HG02678 (cell line): Measurements from ENCODE around the gene RLN1.
"Not testable (repeated sequence)": the region's sequence is repeated elsewhere in the genome, so short reads cannot be mapped to it uniquely, and the experiment has no call there.

Experiments used
- ATAC-seq: cut with Tn5 transposase; IDR thresholded peaks from one replicate; pipeline ENCODE4 v1.9.1; 2021; ENCODE audit warnings: mild to moderate bottlenecking, moderate library complexity; ENCODE audit not compliant: unreplicated experiment

The RLN1 gene, protein sequence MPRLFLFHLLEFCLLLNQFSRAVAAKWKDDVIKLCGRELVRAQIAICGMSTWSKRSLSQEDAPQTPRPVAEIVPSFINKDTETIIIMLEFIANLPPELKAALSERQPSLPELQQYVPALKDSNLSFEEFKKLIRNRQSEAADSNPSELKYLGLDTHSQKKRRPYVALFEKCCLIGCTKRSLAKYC

DNA sequence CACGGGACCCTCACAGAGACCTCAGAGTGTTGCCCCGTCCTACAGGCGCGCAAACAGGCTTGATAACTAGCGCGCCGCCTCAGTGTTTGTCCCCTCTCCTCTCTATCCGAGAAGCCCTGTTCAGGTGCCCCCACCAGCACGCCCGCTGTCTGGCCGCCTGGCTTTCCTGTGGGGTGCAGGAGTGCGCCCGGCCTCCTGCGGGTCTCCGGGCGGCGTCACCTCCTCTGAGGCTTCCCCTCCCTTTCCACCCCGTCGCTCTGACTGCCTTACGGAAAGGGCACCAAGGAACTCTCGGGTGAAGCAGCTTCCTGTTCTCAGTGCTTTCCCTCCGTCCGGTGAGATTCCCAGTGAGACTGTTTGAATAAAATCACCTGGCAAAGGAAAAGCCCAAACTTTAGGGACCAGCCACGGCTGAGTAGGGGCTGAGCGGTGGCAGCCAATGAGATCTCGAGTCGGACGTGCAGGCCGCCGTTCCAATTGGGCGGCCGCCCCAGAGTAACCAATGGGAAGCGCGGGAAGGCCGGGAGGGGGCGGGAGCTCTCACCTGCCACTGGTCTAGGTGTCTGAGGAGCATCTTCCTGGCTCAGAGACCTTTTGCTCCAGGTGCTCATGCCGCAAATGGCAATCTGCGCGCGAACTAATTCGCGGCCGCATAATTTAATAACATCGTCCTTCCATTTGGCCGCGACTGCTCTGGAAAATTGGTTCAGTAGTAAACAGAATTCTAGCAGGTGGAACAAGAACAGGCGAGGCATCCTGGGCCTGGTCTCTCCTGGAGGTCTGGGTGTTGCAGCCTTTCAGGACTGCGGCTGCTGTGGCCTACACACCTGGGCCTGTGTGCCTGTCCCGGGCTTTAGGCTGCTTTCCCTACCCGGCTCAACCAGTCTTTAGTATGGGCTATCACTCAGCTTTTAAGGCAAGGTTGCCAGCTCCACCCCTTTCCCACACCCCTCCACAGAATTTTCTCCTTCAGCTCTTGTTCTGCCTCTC, at the start of gene RLN1:
Gene RLN1, minus strand, starts transcription at position 885 of the 990 bp plus-strand sequence. Its CDS starts 130 bp downstream, at position 755.
- peak; percentile 100 for ATAC-seq

DNA sequence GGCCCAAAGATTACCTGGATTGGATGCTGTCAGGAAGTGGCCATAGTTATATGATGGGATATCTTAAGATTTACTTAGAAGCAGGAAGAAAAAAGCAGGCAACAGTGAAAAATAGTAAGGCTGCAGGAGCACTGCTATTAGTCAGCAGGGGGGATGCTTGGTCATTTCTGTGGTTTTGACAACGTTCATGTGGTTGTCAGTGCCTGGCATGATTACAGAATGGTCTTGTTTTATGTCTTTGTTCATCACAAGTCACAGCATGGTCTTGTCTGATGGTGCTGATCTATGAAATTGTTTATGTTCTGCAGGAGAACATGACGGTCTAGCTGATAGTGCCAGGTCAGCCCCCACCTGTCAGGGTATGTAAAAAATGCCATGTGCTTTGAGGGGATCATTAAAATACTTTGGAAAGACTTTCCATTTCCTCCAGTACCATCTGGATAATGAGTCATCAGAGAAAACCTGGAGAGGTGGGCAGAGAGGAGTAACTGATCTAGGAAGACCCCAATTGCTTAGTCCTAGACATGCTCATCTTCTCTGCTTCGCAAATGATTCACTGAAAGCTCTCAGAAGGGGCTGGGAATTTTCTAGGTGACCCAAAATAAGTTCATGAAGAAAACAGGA, 49.5 kb upstream of the RLN1 start:
- ATAC-seq: peak; percentile 68

DNA sequence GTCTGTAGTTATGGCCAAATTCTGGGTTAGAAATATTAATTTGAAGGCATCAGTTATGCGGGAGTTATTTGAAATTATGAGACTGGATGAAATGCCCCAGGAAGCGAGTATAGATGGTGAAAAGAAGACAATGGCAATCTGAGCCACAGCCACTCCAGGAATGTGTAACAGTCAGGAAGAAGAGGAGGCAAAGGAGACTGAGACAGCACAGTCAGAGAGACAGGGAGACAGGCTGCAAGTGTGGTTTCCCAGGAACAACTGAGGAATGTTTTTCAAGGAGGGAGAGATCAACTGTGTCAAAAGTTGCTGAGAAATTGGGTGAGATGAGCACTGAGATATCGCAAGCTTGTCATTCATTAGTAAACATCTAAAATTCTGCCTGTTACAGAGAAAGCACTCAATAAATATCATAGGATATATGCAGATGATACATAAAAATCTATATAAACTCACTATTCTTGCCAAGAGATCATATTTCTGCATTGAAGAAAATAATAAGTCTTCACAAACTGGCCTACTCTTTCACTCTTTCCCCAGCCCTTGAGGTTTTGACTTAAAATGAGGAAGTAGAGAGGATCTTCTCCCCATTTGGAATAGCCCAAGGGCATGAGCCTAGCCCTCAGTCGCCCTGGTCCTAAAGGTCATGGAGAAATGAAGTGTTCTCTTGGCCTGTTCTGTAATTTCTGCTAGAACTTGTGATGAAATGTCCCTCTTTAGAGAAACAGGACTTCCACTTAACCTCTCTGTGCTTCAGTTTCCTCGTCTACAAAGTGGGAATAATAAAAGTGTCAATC, 48.5 kb upstream of the RLN1 start:
- no peak for ATAC-seq

DNA sequence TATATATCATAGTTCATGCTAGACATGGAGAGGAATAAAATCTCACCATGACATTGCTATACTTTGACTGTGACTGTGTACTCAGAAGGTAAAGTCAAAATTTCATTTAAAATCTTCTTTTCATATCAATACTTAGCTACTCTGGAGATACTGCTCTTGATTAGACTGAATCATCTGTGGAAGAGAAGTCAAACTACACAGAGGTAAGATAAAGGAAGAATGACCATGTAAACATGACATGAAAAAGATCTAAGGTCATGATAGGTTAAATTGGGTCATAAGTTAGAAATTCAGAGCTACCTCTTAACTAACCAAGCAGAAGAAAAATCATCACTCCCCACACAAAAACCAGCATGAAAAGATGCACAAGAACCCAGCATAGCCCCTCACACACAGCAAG, 44.8 kb upstream of the RLN1 start:
- ATAC-seq: no peak

DNA sequence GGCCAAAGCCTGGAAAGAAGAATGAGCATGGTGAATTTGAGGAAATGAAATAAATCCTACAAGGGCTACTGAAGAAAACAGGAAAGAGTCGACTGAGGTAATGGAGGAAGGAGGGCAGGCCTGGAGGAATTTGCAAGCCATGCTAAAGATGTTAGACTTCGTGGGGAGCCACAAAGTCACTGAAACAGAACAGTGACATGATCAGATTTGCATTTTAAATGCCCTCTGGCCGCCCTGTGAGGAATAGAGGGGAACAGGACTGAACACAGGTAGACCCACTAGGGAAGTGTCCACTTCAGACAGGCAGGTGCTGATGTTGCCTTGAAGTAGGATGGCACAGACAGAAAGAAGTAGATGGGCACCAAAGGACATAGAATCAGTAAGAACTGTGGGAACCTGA, 42.8 kb upstream of the RLN1 start:
- no peak for ATAC-seq

DNA sequence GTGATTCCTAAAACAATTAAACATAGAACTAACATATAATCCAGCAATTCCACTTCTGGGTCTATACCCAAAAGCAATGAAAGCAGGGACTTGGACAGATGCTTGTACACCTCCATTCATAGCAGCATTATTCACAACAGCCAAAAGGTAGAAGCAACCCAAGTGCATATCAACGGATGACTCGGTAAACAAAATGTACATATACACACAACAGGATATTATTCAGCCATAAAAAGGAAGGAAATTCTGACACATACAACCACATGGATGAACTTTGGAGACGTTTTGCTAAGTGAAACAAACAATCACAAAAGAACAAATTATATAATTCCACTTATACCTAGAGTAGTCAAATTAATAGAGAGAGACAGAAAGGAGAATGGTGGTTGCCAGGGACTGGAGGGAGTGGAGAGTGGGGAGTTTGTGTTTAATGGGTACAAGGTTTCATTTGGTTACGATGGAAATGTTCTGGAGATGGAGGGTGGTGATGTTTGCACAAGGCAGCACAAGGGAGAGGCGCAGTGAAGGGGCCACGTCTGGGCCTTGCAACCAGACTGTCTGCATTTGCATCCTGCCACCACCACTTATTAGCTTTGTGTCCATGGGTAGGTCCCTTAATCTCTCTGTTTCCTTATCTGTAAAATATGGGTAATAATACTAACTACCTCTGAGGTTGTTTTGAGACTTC, 36.3 kb upstream of the RLN1 start:
- ATAC-seq: no peak

DNA sequence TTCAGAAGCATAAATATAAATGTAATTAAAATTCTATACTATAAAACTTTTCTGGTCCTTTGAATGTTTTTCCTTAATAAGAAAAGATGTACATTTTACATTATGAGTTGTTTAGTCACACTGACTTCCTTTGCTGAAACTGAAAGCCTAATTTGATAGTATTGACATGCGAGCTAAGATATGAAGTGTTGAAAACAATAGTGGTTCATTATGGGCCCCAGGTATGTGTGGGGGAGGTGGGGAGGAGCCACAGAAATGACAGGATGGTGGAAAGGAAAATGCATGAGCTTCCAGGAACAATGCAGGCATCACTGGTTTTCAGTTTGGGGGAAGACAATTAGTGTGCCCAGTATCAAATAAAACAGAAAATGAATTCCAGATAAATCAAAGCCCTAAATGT, 35.4 kb upstream of the RLN1 start:
- no peak for ATAC-seq

DNA sequence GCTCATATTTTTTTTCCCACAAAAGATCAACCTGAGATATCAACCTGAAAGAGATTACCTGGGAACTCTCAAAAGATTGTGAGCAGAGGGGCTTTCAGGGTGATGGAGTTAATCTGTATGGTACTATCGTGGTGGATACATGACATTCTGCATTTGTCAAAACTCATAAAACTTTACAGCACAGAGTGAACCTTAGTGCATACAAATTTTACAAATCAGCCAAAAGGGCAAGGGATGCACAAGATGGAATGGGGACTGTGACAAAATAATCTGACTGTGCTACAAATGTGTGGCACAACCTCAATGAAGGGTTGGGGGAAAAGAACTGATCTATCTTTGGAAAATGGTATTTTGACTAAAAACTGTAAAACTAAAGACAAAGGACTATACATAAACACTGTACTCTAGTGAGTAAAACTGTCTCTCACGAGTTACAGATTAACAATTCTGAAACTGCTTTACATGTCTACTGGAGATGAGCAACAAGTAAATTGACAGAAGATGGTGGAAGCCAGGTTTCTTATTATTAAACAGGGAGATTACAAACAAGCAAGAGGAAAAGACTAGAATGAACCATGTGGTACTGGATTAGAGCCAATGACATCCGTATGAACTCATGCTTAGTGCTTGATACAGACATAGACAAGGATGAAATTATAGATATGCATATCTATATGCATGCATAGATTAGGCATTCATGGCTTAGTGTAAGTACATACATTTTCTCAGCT, 24.8 kb upstream of the RLN1 start:
- ATAC-seq: peak; percentile 99

DNA sequence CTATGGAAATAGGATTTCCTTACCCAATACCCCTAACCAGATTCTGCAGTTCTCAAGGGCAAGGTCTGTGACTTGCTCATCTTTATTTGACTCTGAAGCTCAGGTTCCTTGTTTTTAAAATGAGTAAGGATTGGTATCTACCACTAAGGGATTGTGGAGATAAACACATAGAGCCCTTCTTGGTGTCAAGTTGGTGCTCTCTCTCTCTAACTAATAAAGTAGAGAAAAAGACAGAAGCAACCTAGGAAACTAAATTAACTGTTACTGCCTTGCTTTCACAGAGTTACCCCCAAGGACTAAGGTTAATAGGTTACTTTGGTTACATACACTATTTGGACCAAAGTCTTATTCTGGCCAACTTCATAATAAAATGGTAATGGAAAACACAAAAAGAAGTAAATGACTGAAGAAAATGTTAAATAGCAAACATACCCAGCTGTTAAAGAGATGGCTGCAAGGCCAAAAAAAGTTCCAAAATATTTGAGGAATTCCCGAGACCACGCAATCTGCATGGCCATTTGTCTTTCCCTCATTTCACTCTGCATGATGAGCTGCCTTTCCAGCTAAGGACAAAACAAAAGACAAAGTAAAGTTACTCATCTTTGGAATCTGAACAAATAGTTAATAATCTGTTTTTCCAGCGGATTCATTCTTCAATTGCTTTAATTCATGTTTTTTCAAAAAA, 21.8 kb upstream of the RLN1 start:
- no peak for ATAC-seq

DNA sequence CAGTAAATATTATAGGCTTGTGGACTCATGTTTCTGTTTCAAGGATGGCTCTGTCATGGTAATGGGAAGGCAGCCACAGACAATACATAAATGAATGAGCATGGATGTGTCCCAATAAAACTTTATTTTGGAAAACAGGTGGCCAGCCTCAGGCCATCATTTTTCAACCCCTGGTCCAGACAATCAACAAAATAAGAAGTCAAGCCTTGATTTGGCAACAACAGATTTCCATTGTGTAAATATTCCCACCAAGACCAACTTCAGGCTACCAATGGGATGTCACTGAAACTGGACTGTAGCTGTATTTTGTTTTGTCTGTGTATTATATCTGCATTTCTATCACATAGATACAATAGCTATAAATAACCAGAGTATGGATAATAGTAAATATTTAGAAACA, 20.7 kb upstream of the RLN1 start:
- no peak for ATAC-seq

DNA sequence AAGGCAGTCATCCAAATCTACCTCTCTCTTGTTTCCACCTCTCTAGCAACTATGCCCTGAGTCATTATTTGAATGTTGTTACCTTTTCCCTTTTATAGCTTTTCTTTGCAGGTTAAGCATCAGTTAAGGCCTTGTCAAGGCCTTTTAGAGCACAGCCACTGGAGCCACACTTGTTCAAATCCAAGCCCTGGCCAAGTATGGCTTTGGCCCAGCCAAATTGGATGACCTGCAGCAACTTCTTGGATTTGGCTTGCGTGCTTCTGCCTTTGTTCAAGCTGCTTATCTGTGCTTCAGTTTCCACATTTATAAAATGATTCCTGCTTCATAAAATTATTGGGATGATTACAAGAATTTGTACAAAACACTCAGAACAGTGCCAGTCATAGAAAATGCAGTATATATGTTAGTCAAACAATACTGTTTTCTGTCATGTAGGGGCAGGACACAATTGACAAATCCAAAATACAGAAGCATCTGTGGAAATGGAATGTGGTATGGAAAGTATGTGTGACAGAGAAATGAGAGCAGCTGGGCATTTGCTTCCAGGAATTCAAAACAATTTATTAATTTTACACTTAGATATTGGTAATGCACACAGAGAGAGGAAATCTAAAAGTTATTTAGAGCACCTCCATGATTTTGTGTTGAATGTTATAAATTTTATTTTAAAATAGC, 17.9 kb upstream of the RLN1 start:
- no peak for ATAC-seq

DNA sequence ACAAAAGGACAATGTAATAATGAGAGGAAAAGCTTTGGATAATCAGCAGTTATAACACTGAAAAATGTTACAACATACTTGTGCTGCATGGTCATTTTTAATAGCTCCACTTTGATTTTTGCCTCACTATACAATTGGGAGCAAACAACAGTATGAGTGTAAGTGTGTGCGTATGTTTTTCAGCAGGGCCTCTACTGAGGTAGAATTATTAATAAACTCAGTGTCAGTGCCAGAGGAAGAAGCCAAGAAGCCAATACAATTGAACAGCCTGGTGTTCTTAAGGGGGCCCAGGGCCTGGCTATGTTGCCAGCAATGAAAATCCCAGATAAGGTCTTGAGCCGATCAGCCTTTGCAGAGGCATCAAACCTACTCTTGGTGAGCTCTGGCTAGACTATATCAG, 16.1 kb upstream of the RLN1 start:
- no peak for ATAC-seq

DNA sequence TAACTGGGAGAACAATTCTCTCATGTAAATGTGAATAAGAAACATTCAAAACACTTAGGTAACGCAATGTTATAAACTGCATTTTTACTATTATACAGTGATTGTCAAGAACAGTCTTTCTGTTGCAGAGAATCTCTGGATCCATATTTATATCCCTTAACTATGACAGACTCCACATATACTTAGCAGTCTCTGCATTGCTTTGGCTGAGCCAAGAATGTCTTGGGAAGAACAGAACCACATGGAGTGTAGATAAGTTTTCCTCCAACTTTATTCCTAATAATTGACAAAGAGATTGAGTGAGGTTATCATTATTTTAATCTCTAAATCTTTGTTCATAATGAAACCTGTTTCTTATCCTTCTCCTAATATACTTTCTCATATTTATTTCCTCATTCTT, 15.6 kb upstream of the RLN1 start:
- no peak for ATAC-seq

DNA sequence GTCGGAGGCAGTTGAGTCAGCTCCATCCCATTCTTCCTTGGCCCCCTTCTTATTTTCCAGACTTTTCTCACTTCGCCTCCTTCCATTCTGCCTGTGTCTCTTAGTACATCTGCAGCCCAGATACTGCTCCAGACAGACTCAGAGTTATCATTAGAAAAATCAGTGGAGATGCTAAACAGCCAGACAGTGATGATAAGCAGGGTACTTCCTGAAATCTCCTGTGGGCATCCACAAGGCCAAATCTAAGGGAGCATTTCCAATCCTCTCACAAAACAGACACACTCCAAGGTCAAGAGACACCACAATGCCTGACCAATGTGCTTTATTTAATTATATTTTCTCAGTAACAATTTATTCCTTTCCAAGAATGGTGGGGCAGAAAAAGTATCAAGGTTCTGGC, 14.5 kb upstream of the RLN1 start:
- ATAC-seq: no peak

DNA sequence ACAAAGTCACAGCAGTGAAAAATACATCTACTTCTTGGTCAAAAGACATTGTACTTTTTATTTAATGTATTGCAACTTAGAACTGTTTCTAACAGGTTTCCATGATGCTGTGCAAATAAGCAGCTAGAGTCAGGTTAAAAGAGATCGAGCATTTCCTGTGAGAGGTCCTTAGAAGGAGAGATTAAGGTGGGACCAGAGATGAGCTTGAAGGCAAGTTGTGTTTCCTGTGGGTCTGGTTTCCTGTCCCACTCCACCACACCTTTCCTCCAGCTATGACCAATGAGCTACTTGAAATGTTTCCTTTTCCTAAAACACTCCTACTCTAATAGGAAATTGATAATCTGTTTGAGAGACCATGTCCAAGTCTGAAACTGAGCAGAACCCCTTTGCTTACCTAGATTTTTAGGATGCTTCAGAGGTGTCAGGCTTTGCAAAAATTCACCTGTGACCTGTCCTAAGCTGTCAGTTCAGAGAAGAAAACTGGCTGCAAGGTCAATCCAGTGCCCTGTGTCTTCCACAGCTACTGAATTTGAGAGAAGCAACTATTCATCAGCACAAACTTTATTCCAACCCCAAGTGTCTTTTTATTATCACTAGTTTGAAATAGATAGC, 13.1 kb upstream of the RLN1 start:
- ATAC-seq: no peak

DNA sequence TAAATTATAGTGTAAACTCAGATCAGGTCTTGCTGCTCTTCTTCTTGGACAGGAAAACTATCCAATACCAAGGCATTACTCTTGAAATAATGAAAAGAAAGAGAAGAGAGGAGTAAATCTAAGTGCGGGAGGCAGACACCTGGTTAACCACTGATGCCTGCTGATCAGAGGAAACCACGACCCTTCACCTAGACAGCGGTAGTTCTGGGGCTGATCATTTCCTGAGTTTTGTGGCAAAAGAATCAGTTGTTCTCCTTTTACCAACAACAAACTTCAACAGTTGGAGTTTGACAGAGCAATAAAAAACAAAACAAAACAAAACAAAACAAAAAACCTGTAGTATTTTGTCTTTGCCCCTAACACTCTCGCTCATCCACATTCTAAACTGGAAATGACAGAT, 3.0 kb downstream of the RLN1 start:
- no peak for ATAC-seq

DNA sequence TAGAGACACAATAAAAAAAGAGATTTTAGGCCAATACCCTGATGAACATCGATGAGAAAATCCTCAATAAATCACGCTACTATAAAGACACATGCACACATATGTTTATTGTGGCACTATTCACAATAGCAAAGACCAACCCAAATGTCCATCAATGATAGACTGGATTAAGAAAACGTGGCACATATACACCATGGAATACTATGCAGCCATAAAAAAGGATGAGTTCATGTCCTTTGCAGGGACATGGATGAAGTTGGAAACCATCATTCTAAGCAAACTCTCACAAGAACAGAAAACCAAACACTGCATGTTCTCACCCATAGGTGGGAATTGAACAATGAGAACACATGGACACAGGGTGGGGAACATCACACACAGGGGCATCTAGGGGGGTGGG, 8.4 kb downstream of the RLN1 start:
- not testable (repeated sequence) for ATAC-seq

DNA sequence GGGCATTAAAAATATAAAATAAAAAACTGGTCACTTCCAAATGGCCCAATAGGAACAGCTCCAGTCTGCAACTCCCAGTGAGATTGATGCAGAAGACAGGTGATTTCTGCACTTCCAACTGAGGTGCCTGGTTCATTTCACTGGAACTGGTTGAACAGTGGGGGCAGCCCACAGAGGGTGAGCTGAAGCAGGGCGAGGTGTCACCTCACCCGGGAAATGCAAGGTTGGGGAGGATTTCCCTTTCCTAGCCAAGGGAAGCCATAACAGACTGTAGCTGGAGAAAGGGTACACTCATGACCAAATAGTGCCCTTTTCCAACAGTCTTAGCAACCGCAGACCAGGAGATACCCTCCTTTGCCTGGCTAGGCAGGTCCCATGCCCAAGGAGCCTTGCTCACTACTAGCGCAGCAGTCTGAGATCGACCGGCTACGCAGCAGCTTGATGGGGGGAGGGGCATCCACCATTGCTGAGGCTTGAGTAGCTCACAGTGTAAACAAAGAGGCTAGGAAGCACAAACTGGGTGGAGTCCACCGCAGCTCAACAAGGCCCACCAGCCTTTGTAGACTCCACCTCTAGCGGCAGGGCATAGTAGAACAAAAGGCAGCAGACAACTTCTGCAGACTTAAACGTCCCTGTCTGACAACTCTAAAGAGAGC, 12.7 kb downstream of the RLN1 start:
- ATAC-seq: no peak
